B cell (primary cell): ENCODE measurements around the gene SMPDL3B. TPM values are rescaled to one million over a fixed set of nuclear protein-coding genes. Genes with fewer than 3 reads are reported as not detected.
A peak's percentile ranks its signal among the peaks of the same experiment; 100 is the strongest.

ENCODE experiments used
- ATAC-seq: fragments of 200-7000 bp; cut with Tn5 transposase; one replicate; pipeline ENCODE4 v1.10.0; 2021; ENCODE audit warnings: low read depth, mild to moderate bottlenecking, moderate number of reproducible peaks, moderate library complexity
- CTCF ChIA-PET: fragments of 350-600 bp; sonication (Branson Sonifier 250); formaldehyde crosslinking; loops from one replicate; lab custom pipeline; 2021; ENCODE audit warnings: antibody characterized with exemption, inconsistent platforms; lab: Charles Lee
- POLR2A ChIA-PET: fragments of 350-600 bp; sonication (Branson Sonifier 250); formaldehyde crosslinking; loops from one replicate; lab custom pipeline; 2021; ENCODE audit warnings: antibody characterized with exemption; lab: Charles Lee
- DNase-seq: peaks from one replicate; pipeline ENCODE4 v3.0.0; 2013
- H2AFZ ChIP-seq: 2 replicates; pipeline ENCODE4 v1.6.1; 2012; ENCODE audit warnings: mild to moderate bottlenecking, low read depth, low read length; ENCODE audit not compliant: insufficient read depth, poor library complexity, severe bottlenecking
- H3K27ac ChIP-seq, 2 donors: 1 replicate in 1 of 2; 2 replicates in 1 of 2; pipeline ENCODE4 v1.5.1; 2012 to 2013; ENCODE audit warnings: low read length in 2 of 2, mild to moderate bottlenecking in 2 of 2, moderate library complexity in 1 of 2
- H3K27me3 ChIP-seq, 4 experiments: fragments of 200-600 bp in 1 of 4; sonication (generic) in 1 of 4; replicated peaks in 1 of 4; 1 replicate in 2 of 4; 2 replicates in 2 of 4; pipeline versions ENCODE4 v1.6.1 to v1.7.0; 2013 to 2016; ENCODE audit warnings: low read length in 3 of 4, mild to moderate bottlenecking in 2 of 4, mixed read lengths in 1 of 4, moderate library complexity in 1 of 4; ENCODE audit not compliant: insufficient read depth in 4 of 4, control insufficient read depth in 3 of 4; ENCODE audit errors: control extremely low read depth in 1 of 4
- H3K36me3 ChIP-seq, 2 experiments: replicated peaks in 1 of 2; 1 replicate in 1 of 2; 2 replicates in 1 of 2; pipeline versions ENCODE4 v1.6.1 to v1.7.1; 2013; ENCODE audit warnings: low read length in 1 of 2; ENCODE audit not compliant: insufficient read depth in 2 of 2, control insufficient read depth in 1 of 2; ENCODE audit errors: control extremely low read depth in 1 of 2, extremely low read depth in 1 of 2
- H3K4me1 ChIP-seq, 2 donors: fragments of 200-600 bp in 1 of 2; sonication (generic) in 1 of 2; 1 replicate in 1 of 2; 2 replicates in 1 of 2; pipeline versions ENCODE4 v1.5.1 to v1.6.1; 2013 to 2017; ENCODE audit warnings: low read length in 2 of 2; ENCODE audit not compliant: control insufficient read depth in 2 of 2, insufficient read depth in 2 of 2
- H3K4me2 ChIP-seq: replicated peaks from 2 replicates; pipeline ENCODE3; 2012; ENCODE audit warnings: mild to moderate bottlenecking, low read depth, low read length; ENCODE audit not compliant: poor library complexity, severe bottlenecking
- H3K4me3 ChIP-seq, 5 experiments: fragments of 200-600 bp in 1 of 5; sonication (generic) in 1 of 5; 1 replicate in 3 of 5; 2 replicates in 2 of 5; pipeline versions ENCODE4 v1.5.1 to v1.7.0; 2011 to 2016; ENCODE audit warnings: low read length in 4 of 5, mild to moderate bottlenecking in 4 of 5, low read depth in 2 of 5, control low read depth in 1 of 5, moderate library complexity in 1 of 5; ENCODE audit not compliant: insufficient read depth in 1 of 5; ENCODE audit errors: control extremely low read depth in 1 of 5, extremely low read depth in 1 of 5
- H3K79me2 ChIP-seq: fragments of 200-600 bp; sonication (generic); one replicate; pipeline ENCODE4 v1.6.0; 2016; ENCODE audit warnings: low read length; ENCODE audit not compliant: control insufficient read depth, insufficient read depth
- H3K9ac ChIP-seq: fragments of 200-600 bp; sonication (generic); 2 replicates; pipeline ENCODE4 v1.6.1; 2017; ENCODE audit warnings: mild to moderate bottlenecking, low read length, moderate library complexity
- H3K9me3 ChIP-seq, 3 donors: one replicate each; pipeline versions ENCODE4 v1.6.1 to v1.7.1; 2013; ENCODE audit warnings: low read length in 2 of 3; ENCODE audit not compliant: control insufficient read depth in 2 of 3, insufficient read depth in 1 of 3; ENCODE audit errors: control extremely low read depth in 1 of 3
- H4K20me1 ChIP-seq: 2 replicates; pipeline ENCODE4 v1.6.0; 2012; ENCODE audit warnings: mild to moderate bottlenecking, low read length; ENCODE audit not compliant: insufficient read depth, control insufficient read depth, poor library complexity, severe bottlenecking
- H3K27ac Mint-ChIP-seq: one replicate; pipeline ENCODE4 v1.8.0; 2021; ENCODE audit warnings: mixed read lengths
- H3K27me3 Mint-ChIP-seq: one replicate; pipeline ENCODE4 v1.8.0; 2021; ENCODE audit warnings: mixed read lengths
- H3K4me1 Mint-ChIP-seq: one replicate; pipeline ENCODE4 v1.8.0; 2021; ENCODE audit warnings: mixed read lengths
- H3K4me3 Mint-ChIP-seq: one replicate; pipeline ENCODE4 v1.8.0; 2021; ENCODE audit warnings: mixed read lengths
- H3K9me3 Mint-ChIP-seq: one replicate; pipeline ENCODE4 v1.8.0; 2022; ENCODE audit warnings: mixed read lengths; ENCODE audit not compliant: insufficient read depth
- CTCF ChIP-seq: fragments of 200-600 bp; IDR thresholded peaks from one replicate; pipeline ENCODE4 v1.8.0; 2022; ENCODE audit warnings: antibody characterized with exemption, mild to moderate bottlenecking
- EZH2 ChIP-seq: IDR thresholded peaks from 2 replicates; pipeline ENCODE4 v1.6.1; 2012; ENCODE audit warnings: borderline replicate concordance, low read depth, mild to moderate bottlenecking, moderate library complexity, low read length; ENCODE audit not compliant: insufficient read depth, poor library complexity, severe bottlenecking
- WGBS: methylation state at CpG from one replicate; pipeline ENCODE4 v1.1.5; 2013; ENCODE audit warnings: missing lambda C conversion rate; ENCODE audit not compliant: insufficient coverage; 5-methylcytosine and 5-hydroxymethylcytosine counted together
- intact Hi-C: fragments of 100-400 bp; cut with micrococcal nuclease; formaldehyde crosslinking; loops from one replicate; pipeline ENCODE4 v1.10.0; 2022
- polyA plus RNA-seq: library from polyadenylated mRNA; depleted of rRNA; stranded (reverse); fragments of >200 nt; gene quantifications from 2 replicates; pipeline ENCODE4 v1.2.3, GENCODE V29; 2012
- total RNA-seq, 2 donors: library from RNA; stranded (reverse); fragments of 120-200 nt in 1 of 2; gene quantifications; 1 replicate in 1 of 2; 2 replicates in 1 of 2; pipeline versions ENCODE4 v1.2.3 to v1.2.4, GENCODE V29; 2013 to 2022

Gene SMPDL3B
- total and polyA plus RNA-seq, 2 donors (not counting 1 experiment from before 2014, with no cell fraction given): 0.22 TPM; not detected in 1

DNA sequence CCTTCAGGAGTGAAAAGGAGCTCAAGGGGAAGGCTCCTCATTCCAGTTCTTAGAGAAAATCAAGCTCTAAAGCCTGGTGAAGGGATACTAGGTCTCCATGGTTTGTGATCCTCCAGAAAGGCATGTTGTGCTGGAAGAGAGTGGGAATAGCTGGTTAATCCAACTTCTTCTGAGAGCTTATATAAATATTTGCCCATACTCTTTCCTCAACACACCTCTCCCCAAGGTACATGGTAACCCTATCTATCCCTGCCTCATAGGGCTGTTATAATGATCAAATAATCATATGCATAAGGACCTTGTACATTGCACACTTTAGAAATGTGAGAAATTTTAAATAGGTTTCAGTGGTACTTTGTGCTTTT is 39.6 kb downstream of the SMPDL3B start:
- Histone ChIP-seq H3K27ac (no peak overlapping the region), H2AFZ (no peak overlapping the region), H3K79me2 (no peaks in the 10 kb centered on the region), H3K4me1 (peaks cover 0 to 6% of the 10 kb centered on the region in 2 donors), H3K4me3 (no peak overlapping the region), H3K27me3 (no peaks in the 10 kb centered on the region), H3K36me3 (peaks cover 0 to 42% of the 10 kb centered on the region in 2 experiments), H4K20me1 (no peaks in the 10 kb centered on the region), H3K4me2 (no peak overlapping the region), H3K9me3 (no peaks in the 10 kb centered on the region), H3K9ac (no peak overlapping the region)
- TF ChIP-seq CTCF (no peak), EZH2 (no peak)
- intact Hi-C loops: no loop called here
- POLR2A ChIA-PET: no interaction called here
- Mint-ChIP-seq H3K27ac (no peak overlapping the region), H3K4me3 (no peak overlapping the region), H3K27me3 (no peaks in the 10 kb centered on the region), H3K9me3 (no peaks in the 10 kb centered on the region), H3K4me1 (peaks cover 8% of the 10 kb centered on the region)
- no peak for DNase-seq
- CTCF ChIA-PET: interaction anchor here (0.5 to 2.6 kb wide), 4 partner anchors 34 to 325 kb away, joined by 3 to 17 read pairs (median 4); no protein-coding TSS in a partner anchor
- ATAC-seq: no peak

- intact Hi-C loops: loop anchor here (1.0 kb wide), 2 partner anchors 39 to 121 kb away; no protein-coding TSS in a partner anchor
- peak; percentile 51 for ATAC-seq
- DNase-seq: peak; percentile 72
- WGBS: 60% methylated on average over 1 of the region's 1 CpG
- Mint-ChIP-seq H3K4me1 (peaks cover 4% of the 10 kb centered on the region), H3K9me3 (no peaks in the 10 kb centered on the region), H3K4me3 (no peak overlapping the region), H3K27ac (peak overlapping the region; percentile 2), H3K27me3 (no peaks in the 10 kb centered on the region)
- no peak overlapping the region for H3K9ac ChIP-seq
- peaks cover 0 to 7% of the 10 kb centered on the region in 2 donors for H3K4me1 ChIP-seq
- CTCF ChIA-PET: interaction anchor here (0.9 to 6.7 kb wide), 19 partner anchors 8 to 898 kb away, joined by 3 to 147 read pairs (median 5); partner anchors contain the start of gene IFI6
- no peaks in the 10 kb centered on the region for H3K9me3 ChIP-seq
- no peak overlapping the region for H3K4me2 ChIP-seq
- POLR2A ChIA-PET: interaction anchor here (1.0 kb wide), 1 partner anchor 121 kb away, joined by 3 read pairs; no protein-coding TSS in a partner anchor
- H3K36me3 ChIP-seq: peaks cover 0 to 16% of the 10 kb centered on the region in 2 experiments
- no peak overlapping the region for H2AFZ ChIP-seq
- no peak overlapping the region for H3K4me3 ChIP-seq
- no peaks in the 10 kb centered on the region for H3K79me2 ChIP-seq
- TF ChIP-seq EZH2 (no peak), CTCF (peak; percentile 81)
- no peak overlapping the region for H3K27ac ChIP-seq
- H4K20me1 ChIP-seq: no peaks in the 10 kb centered on the region
- H3K27me3 ChIP-seq: no peaks in the 10 kb centered on the region
Measured at GRCh38 chr1:27979151-27979858, 44.5 kb downstream of the SMPDL3B start.
